Measurements from ENCODE around the gene TDRD1. TPM values are rescaled to one million over a fixed set of nuclear protein-coding genes. Genes with fewer than 3 reads are reported as not detected.

Gene TDRD1
- total RNA-seq, 2 donors from 2014 or later = 0.05 to 0.57 TPM

- peaks cover 4% of the 10 kb centered on the region for H3K4me1 ChIP-seq
- DNase-seq = no peak
- H3K36me3 ChIP-seq = no peaks in the 10 kb centered on the region
- H3K27me3 ChIP-seq = no peaks in the 10 kb centered on the region
- H3K9ac ChIP-seq (ENCODE audit: low read depth in 2 of 2, low read length in 2 of 2) = no peak overlapping the region
- H3K4me3 ChIP-seq = no peak overlapping the region
- H3K9me3 ChIP-seq = no peaks in the 10 kb centered on the region
- intact Hi-C loops (cut with DNase I) = no loop called here
- peak overlapping the region; percentile 21 for H3K27ac ChIP-seq
- TF ChIP-seq, protein P1, sequence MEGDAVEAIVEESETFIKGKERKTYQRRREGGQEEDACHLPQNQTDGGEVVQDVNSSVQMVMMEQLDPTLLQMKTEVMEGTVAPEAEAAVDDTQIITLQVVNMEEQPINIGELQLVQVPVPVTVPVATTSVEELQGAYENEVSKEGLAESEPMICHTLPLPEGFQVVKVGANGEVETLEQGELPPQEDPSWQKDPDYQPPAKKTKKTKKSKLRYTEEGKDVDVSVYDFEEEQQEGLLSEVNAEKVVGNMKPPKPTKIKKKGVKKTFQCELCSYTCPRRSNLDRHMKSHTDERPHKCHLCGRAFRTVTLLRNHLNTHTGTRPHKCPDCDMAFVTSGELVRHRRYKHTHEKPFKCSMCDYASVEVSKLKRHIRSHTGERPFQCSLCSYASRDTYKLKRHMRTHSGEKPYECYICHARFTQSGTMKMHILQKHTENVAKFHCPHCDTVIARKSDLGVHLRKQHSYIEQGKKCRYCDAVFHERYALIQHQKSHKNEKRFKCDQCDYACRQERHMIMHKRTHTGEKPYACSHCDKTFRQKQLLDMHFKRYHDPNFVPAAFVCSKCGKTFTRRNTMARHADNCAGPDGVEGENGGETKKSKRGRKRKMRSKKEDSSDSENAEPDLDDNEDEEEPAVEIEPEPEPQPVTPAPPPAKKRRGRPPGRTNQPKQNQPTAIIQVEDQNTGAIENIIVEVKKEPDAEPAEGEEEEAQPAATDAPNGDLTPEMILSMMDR (IDR thresholded peaks at IDR 0.05) = no peak
These were observed 92.6 kb downstream of the TDRD1 start for GRCh38 chr10:114271779-114272167.

DNA sequence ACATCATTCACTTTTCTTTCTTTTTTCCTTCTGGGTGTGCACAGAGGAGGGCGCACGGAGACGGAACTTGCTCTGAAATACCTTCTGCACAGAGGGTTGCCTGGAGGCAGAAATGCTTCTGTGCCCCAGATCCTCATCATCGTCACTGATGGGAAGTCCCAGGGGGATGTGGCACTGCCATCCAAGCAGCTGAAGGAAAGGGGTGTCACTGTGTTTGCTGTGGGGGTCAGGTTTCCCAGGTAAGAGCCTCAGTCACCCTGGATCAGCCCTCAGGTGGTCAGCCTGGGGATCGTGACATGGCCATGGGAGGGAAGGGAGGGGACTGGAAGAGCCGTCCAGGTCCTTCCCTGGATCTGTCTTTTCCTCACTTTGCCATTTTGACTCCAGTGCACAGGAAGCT is 93.5 kb downstream of the TDRD1 start:
- peaks cover 4% of the 10 kb centered on the region for H3K4me1 ChIP-seq
- H3K9ac ChIP-seq (ENCODE audit: low read depth in 2 of 2, low read length in 2 of 2) = no peak overlapping the region
- no peak overlapping the region for H3K27ac ChIP-seq
- no peak for DNase-seq
- H3K9me3 ChIP-seq = no peaks in the 10 kb centered on the region
- H3K4me3 ChIP-seq = no peak overlapping the region
- TF ChIP-seq, protein P1 (IDR thresholded peaks at IDR 0.05) = no peak
- H3K36me3 ChIP-seq = no peaks in the 10 kb centered on the region
- intact Hi-C loops (cut with DNase I) = no loop called here
- no peaks in the 10 kb centered on the region for H3K27me3 ChIP-seq

DNA sequence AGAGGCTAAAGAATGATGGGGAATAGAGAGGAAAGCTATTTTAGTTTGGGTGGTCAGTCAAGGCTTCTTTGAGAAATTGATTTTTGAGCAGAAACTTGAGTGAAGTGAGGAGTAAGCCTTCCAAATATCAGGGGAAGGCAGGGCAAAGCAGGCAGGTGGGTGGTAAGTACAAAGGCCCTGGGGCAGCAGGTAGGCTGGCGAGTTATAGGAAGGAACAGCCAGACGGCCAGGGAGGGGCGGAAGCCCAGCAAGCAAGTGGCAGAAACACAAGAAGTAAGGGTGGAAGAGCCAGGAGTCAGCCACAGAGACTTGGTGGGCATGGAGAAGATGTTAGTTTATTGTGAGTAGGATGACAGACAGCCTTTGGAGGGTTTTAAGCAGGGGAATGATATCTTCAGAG is 94.8 kb downstream of the TDRD1 start:
- DNase-seq = no peak
- Histone ChIP-seq H3K27ac (no peak overlapping the region), H3K9me3 (no peaks in the 10 kb centered on the region), H3K4me3 (no peak overlapping the region), H3K4me1 (peaks cover 4% of the 10 kb centered on the region), H3K27me3 (no peaks in the 10 kb centered on the region), H3K36me3 (no peaks in the 10 kb centered on the region), H3K9ac (ENCODE audit: low read depth in 2 of 2, low read length in 2 of 2) (no peak overlapping the region)
- intact Hi-C loops (cut with DNase I) = no loop called here
- TF ChIP-seq, protein P1 (IDR thresholded peaks at IDR 0.05) = no peak

DNA sequence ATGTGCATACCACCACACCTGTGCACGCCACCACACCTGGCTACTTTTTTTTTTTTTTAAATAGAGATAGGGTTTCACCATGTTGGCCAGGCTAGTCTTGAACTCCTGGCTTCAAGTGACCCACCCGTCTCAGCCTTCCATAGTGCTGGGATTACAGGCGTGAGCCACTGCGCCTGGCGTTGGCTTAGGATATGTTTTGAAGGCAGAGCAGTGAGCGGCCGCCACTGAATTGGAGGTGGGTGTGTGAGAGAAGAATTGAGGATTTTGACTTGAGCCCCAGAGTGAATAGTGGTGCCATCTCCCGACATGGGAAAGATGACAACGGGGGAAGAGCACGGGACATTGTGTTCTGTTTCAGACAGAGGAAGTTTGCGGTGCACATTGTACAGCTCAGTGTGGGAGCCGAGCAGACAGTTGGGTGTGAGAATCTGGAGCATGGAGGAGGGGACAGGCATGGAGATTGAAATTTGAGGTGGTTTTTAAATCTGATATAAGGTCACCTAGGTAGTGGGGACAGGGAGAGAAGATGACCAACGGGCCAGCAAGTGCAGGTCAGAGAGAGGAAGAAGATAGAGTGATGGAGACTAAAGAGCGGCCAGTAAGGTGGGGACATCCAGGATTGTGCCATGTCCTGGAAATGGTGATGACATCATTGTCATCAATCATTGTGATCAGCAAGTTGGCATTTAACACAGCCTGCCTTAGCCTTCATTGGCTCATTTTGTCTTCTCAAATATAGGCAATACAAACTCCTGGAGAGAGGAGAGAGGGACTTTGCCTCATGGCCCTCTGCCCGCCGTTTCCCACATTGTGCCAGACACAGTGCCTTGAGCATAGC is 95.7 kb downstream of the TDRD1 start:
- H3K4me3 ChIP-seq = no peak overlapping the region
- DNase-seq = no peak
- no peak overlapping the region for H3K9ac ChIP-seq (ENCODE audit: low read depth in 2 of 2, low read length in 2 of 2)

DNA sequence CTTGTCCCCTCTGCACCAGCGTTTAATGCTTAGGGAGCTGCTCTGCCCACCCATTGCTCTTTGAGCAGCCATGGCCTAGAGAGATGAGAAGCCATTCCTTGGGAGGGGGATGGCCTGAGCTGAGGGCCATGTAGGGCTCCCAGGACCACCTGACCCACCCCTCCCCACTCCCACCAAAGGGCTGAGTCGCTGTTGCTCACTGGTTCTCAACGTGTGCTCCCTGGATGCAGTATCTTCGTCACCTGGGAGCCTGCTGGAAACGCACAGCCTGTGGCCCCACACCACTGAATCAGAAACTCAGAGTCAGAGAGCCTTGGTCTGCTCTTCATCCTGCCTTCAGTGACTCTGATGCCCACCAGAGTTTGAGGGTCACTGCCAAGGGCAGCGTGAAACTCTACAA is 96.9 kb downstream of the TDRD1 start:
- Histone ChIP-seq H3K4me1 (no peaks in the 10 kb centered on the region), H3K9me3 (no peaks in the 10 kb centered on the region), H3K9ac (ENCODE audit: low read depth in 2 of 2, low read length in 2 of 2) (no peak overlapping the region), H3K4me3 (no peak overlapping the region), H3K27me3 (no peaks in the 10 kb centered on the region), H3K36me3 (no peaks in the 10 kb centered on the region), H3K27ac (no peak overlapping the region)
- DNase-seq = no peak
- intact Hi-C loops (cut with DNase I) = no loop called here
- TF ChIP-seq, protein P1 (IDR thresholded peaks at IDR 0.05) = no peak

More for the DNA sequence above, 95.7 kb downstream of the TDRD1 start:
- intact Hi-C loops (cut with DNase I) = no loop called here
- TF ChIP-seq, protein P1 (IDR thresholded peaks at IDR 0.05) = no peak
- Histone ChIP-seq H3K27me3 (no peaks in the 10 kb centered on the region), H3K36me3 (no peaks in the 10 kb centered on the region), H3K27ac (no peak overlapping the region), H3K4me1 (peaks cover 3% of the 10 kb centered on the region), H3K9me3 (no peaks in the 10 kb centered on the region)
